Thoracic aorta (tissue), 2 donors: ENCODE measurements around the gene ADAMTS13. TPM values are rescaled to one million over a fixed set of nuclear protein-coding genes. Genes with fewer than 3 reads are reported as not detected.
A peak's percentile ranks its signal among the peaks of the same experiment; 100 is the strongest.

ENCODE experiments used
- ATAC-seq: fragments of 150-250 bp; one replicate; pipeline ENCODE4 v1.8.0; 2017; ENCODE audit warnings: low read depth; ENCODE audit not compliant: insufficient number of reproducible peaks, low FRiP score
- DNase-seq: peaks from one replicate; pipeline ENCODE4 v3.0.0-alpha.2; 2020; ENCODE audit warnings: low spot score
- H3K27ac ChIP-seq, 2 donors: fragments of 200-600 bp; sonication (generic); 1 replicate in 1 of 2; 2 replicates in 1 of 2; pipeline ENCODE4 v1.5.1; 2016; ENCODE audit warnings: mild to moderate bottlenecking in 2 of 2, moderate library complexity in 2 of 2
- H3K27me3 ChIP-seq: fragments of 200-600 bp; sonication (generic); replicated peaks from 2 replicates; pipeline ENCODE4 v1.6.0; 2016; ENCODE audit warnings: mild to moderate bottlenecking; ENCODE audit not compliant: insufficient read depth
- H3K36me3 ChIP-seq: fragments of 200-600 bp; sonication (generic); one replicate; pipeline ENCODE4 v1.5.1; 2016
- H3K4me1 ChIP-seq, 2 donors: fragments of 200-600 bp; sonication (generic); 1 replicate in 1 of 2; 2 replicates in 1 of 2; pipeline versions ENCODE4 v1.5.1 to v1.6.0; 2016; ENCODE audit warnings: low read depth in 2 of 2, mild to moderate bottlenecking in 1 of 2; ENCODE audit not compliant: control insufficient read depth in 1 of 2
- H3K4me3 ChIP-seq: fragments of 200-600 bp; sonication (generic); 2 replicates; pipeline ENCODE4 v1.5.1; 2016; ENCODE audit warnings: mild to moderate bottlenecking
- H3K9me3 ChIP-seq: fragments of 200-600 bp; sonication (generic); 2 replicates; pipeline ENCODE4 v1.5.1; 2016
- CTCF ChIP-seq: fragments of 200-600 bp; sonication (generic); IDR thresholded peaks from one replicate; pipeline ENCODE4 v1.5.1; 2019; ENCODE audit warnings: antibody characterized with exemption
- total RNA-seq, 2 donors: library from RNA; depleted of rRNA; stranded (reverse); fragments of >200 nt; gene quantifications; one replicate each; pipeline versions ENCODE4 v1.1.0 to v1.2.3, GENCODE V29; 2016

Gene ADAMTS13
- total RNA-seq, 2 donors from 2014 or later, result 1.3 to 6.0 TPM

- Histone ChIP-seq H3K27ac (peak within 1 kb of the TSS; percentile 94 to 95), H3K4me3 (peak within 1 kb of the TSS; percentile 96), H3K27me3 (no peaks in the 10 kb centered on the region), H3K4me1 (peaks cover 0 to 16% of the 10 kb centered on the region in 2 donors), H3K9me3 (no peaks in the 10 kb centered on the region), H3K36me3 (peaks cover 4% of the 10 kb centered on the region)
- DNase-seq (peak; percentile 90), ATAC-seq (peak; percentile 68)
- no peak for TF ChIP-seq CTCF
Observed at GRCh38 chr9:133459476-133460404, 37.6 kb downstream of the ADAMTS13 start, which contains the start of gene CACFD1. CACFD1 (plus strand) TSS chr9:133459978; CDS start chr9:133460067, 89 bp downstream.

GRCh38 chr9:133460405-133461175 lies 38.4 kb downstream of the ADAMTS13 start:
- peak; percentile 21 for ATAC-seq
- H3K36me3 ChIP-seq, result peaks cover 4% of the 10 kb centered on the region
- H3K4me1 ChIP-seq, result peaks cover 0 to 16% of the 10 kb centered on the region in 2 donors
- H3K27ac ChIP-seq, result peak overlapping the region; percentile 94 to 95
- peak overlapping the region; percentile 96 for H3K4me3 ChIP-seq
- H3K9me3 ChIP-seq, result no peaks in the 10 kb centered on the region
- no peak for DNase-seq
- no peaks in the 10 kb centered on the region for H3K27me3 ChIP-seq
- no peak for TF ChIP-seq CTCF

- no peaks in the 10 kb centered on the region for H3K9me3 ChIP-seq
- H3K4me1 ChIP-seq, result peaks cover 0 to 16% of the 10 kb centered on the region in 2 donors
- H3K36me3 ChIP-seq, result peaks cover 4% of the 10 kb centered on the region
- no peak for TF ChIP-seq CTCF
- no peak overlapping the region for H3K27ac ChIP-seq
- no peaks in the 10 kb centered on the region for H3K27me3 ChIP-seq
- DNase-seq (no peak), ATAC-seq (no peak)
- H3K4me3 ChIP-seq, result no peak overlapping the region
Observed at GRCh38 chr9:133461975-133462374, 39.8 kb downstream of the ADAMTS13 start.

- Histone ChIP-seq H3K27me3 (no peaks in the 10 kb centered on the region), H3K36me3 (peaks cover 4% of the 10 kb centered on the region), H3K27ac (no peak overlapping the region), H3K4me3 (no peak overlapping the region), H3K4me1 (peaks cover 0 to 16% of the 10 kb centered on the region in 2 donors), H3K9me3 (no peaks in the 10 kb centered on the region)
- DNase-seq, result no peak
- no peak for ATAC-seq
- no peak for TF ChIP-seq CTCF
Observed at GRCh38 chr9:133463234-133463863, 41.2 kb downstream of the ADAMTS13 start.
